Measurements from ENCODE around the gene SNX11.
A peak's percentile ranks its signal among the peaks of the same experiment; 100 is the strongest.

SNX11 gene

GRCh38 chr17:48107137-48108055, at the start of gene SNX11 (continued):
- peak; percentile 83; the same call in 1 of the 2 replicates for TF ChIP-seq KLF7 (tag by site-specific recombination; IDR thresholded peaks at IDR 0.05; ENCODE audit: borderline replicate concordance)
- TF ChIP-seq, protein P1, sequence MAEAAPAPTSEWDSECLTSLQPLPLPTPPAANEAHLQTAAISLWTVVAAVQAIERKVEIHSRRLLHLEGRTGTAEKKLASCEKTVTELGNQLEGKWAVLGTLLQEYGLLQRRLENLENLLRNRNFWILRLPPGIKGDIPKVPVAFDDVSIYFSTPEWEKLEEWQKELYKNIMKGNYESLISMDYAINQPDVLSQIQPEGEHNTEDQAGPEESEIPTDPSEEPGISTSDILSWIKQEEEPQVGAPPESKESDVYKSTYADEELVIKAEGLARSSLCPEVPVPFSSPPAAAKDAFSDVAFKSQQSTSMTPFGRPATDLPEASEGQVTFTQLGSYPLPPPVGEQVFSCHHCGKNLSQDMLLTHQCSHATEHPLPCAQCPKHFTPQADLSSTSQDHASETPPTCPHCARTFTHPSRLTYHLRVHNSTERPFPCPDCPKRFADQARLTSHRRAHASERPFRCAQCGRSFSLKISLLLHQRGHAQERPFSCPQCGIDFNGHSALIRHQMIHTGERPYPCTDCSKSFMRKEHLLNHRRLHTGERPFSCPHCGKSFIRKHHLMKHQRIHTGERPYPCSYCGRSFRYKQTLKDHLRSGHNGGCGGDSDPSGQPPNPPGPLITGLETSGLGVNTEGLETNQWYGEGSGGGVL (tag by site-specific recombination; IDR thresholded peaks at IDR 0.05): peak; percentile 96
- TF ChIP-seq ZNF280C (tag by site-specific recombination; IDR thresholded peaks at IDR 0.05): no peak
- no peak for TF ChIP-seq ZNF555 (tag by site-specific recombination; conservative IDR thresholded peaks at IDR 0.05)
- TF ChIP-seq HOXA7 (CRISPR knock-in tag; IDR thresholded peaks at IDR 0.05; ENCODE audit: borderline replicate concordance): no peak
- TF ChIP-seq WT1 (tag by site-specific recombination; IDR thresholded peaks at IDR 0.05): peak; percentile 18; the same call in 1 of the 2 replicates
- TF ChIP-seq GLI2 (tag by site-specific recombination; IDR thresholded peaks at IDR 0.05; ENCODE audit: borderline replicate concordance, low read depth): no peak
- TF ChIP-seq IKZF3 (tag by site-specific recombination; IDR thresholded peaks at IDR 0.05): peak; percentile 96
- no peak for TF ChIP-seq ZNF324 (tag by site-specific recombination; IDR thresholded peaks at IDR 0.05)
- TF ChIP-seq ZNF621 (tag by site-specific recombination; IDR thresholded peaks at IDR 0.05): no peak
- TF ChIP-seq ZNF416 (tag by site-specific recombination; IDR thresholded peaks at IDR 0.05): no peak
- peak; percentile 97 for TF ChIP-seq ZFHX2 (tag by site-specific recombination; conservative IDR thresholded peaks at IDR 0.05)
- TF ChIP-seq ZNF114 (tag by site-specific recombination; IDR thresholded peaks at IDR 0.05): no peak
- no peak for TF ChIP-seq ZNF792 (tag by site-specific recombination; IDR thresholded peaks at IDR 0.05)
- TF ChIP-seq, protein P2, sequence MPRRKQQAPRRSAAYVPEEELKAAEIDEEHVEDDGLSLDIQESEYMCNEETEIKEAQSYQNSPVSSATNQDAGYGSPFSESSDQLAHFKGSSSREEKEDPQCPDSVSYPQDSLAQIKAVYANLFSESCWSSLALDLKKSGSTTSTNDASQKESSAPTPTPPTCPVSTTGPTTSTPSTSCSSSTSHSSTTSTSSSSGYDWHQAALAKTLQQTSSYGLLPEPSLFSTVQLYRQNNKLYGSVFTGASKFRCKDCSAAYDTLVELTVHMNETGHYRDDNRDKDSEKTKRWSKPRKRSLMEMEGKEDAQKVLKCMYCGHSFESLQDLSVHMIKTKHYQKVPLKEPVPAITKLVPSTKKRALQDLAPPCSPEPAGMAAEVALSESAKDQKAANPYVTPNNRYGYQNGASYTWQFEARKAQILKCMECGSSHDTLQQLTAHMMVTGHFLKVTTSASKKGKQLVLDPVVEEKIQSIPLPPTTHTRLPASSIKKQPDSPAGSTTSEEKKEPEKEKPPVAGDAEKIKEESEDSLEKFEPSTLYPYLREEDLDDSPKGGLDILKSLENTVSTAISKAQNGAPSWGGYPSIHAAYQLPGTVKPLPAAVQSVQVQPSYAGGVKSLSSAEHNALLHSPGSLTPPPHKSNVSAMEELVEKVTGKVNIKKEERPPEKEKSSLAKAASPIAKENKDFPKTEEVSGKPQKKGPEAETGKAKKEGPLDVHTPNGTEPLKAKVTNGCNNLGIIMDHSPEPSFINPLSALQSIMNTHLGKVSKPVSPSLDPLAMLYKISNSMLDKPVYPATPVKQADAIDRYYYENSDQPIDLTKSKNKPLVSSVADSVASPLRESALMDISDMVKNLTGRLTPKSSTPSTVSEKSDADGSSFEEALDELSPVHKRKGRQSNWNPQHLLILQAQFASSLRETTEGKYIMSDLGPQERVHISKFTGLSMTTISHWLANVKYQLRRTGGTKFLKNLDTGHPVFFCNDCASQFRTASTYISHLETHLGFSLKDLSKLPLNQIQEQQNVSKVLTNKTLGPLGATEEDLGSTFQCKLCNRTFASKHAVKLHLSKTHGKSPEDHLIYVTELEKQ (tag by site-specific recombination; IDR thresholded peaks at IDR 0.05; ENCODE audit: borderline replicate concordance): no peak
- peak; percentile 88 for TF ChIP-seq KLF1 (tag by site-specific recombination; IDR thresholded peaks at IDR 0.05)
- TF ChIP-seq ZFP69B (tag by site-specific recombination; IDR thresholded peaks at IDR 0.05): peak; percentile 95
- no peak for TF ChIP-seq ZNF596 (tag by site-specific recombination; IDR thresholded peaks at IDR 0.05)
- TF ChIP-seq ZNF138 (tag by site-specific recombination; IDR thresholded peaks at IDR 0.05; ENCODE audit: borderline replicate concordance): no peak
- TF ChIP-seq ZNF391 (tag by site-specific recombination; IDR thresholded peaks at IDR 0.05; ENCODE audit: borderline replicate concordance, low read depth): no peak
- no peak for TF ChIP-seq ZNF19 (tag by site-specific recombination; IDR thresholded peaks at IDR 0.05; ENCODE audit: low read depth)
- TF ChIP-seq ZNF785 (tag by site-specific recombination; IDR thresholded peaks at IDR 0.05): no peak
- no peak for TF ChIP-seq ZNF530 (tag by site-specific recombination; IDR thresholded peaks at IDR 0.05; ENCODE audit: low read depth)
- TF ChIP-seq KLF8 (tag by site-specific recombination; IDR thresholded peaks at IDR 0.05): peak; percentile 96
- TF ChIP-seq ZBTB20 (tag by site-specific recombination; IDR thresholded peaks at IDR 0.05): peak; percentile 100
- no peak for TF ChIP-seq ZNF670 (tag by site-specific recombination; IDR thresholded peaks at IDR 0.05; ENCODE audit: low read depth)
- TF ChIP-seq ZNF155 (tag by site-specific recombination; IDR thresholded peaks at IDR 0.05): no peak
- TF ChIP-seq TCF7L2 (IDR thresholded peaks at IDR 0.05; ENCODE audit: borderline replicate concordance, low read depth, low read length): no peak
- TF ChIP-seq GLI4 (tag by site-specific recombination; IDR thresholded peaks at IDR 0.05): no peak
- no peak for TF ChIP-seq ELK4 (IDR thresholded peaks at IDR 0.05; ENCODE audit: borderline replicate concordance, low read depth, low read length)
- peak; percentile 43 for TF ChIP-seq ZIC2 (tag by site-specific recombination; IDR thresholded peaks at IDR 0.05)
- TF ChIP-seq SCRT2 (tag by site-specific recombination; IDR thresholded peaks at IDR 0.05): no peak
- no peak for TF ChIP-seq OSR2 (tag by site-specific recombination; IDR thresholded peaks at IDR 0.05)
